Measurements from ENCODE around the gene RASA1.

The RASA1 gene

GRCh38 chr5:87408204-87408603 lies 140.5 kb downstream of the RASA1 start:
- DNase-seq = no peak

GRCh38 chr5:87410931-87411330 lies 143.2 kb downstream of the RASA1 start:
- DNase-seq = no peak

GRCh38 chr5:87411586-87411972 lies 143.9 kb downstream of the RASA1 start:
- DNase-seq = no peak

DNA sequence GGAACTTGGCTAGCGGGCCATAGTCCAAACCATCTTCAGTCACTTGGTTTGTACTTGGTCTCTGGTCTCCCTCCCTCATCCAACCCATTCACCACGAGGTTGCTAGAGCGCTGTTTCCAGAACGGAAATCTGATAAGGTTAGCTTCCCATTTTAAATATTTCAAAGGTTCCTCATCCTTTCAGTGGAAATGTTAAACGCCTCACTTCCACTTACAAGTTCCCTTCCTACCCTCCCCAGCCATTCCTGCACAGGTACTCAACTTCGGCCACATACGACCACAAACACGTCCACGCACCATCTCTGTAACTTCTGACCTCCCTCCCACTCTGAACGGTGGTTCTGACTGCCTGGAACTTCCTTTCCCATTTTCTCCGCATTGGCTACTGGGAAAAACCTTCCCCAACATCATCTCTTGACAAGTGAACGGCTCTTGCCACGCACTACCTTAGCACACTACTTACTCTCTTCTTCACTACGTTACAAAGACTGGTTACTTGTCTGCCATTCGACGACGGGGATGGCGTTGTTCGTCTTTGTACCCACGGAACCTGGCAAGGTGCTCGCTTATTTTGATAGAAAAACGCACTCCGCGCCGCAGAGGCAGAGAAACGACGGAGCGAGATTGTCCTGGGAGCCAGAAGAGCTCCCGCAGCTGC lies 144.4 kb downstream of the RASA1 start:
- DNase-seq = no peak

GRCh38 chr5:87412630-87413342 lies 145.1 kb downstream of the RASA1 start, which contains the start of gene CCNH:
Gene CCNH, minus strand, starts transcription at chr5:87412930. Its CDS starts 136 bp downstream, at chr5:87412794.
- peak; percentile 84 for DNase-seq

GRCh38 chr5:87413343-87413645 lies 145.6 kb downstream of the RASA1 start:
- DNase-seq = no peak

DNA sequence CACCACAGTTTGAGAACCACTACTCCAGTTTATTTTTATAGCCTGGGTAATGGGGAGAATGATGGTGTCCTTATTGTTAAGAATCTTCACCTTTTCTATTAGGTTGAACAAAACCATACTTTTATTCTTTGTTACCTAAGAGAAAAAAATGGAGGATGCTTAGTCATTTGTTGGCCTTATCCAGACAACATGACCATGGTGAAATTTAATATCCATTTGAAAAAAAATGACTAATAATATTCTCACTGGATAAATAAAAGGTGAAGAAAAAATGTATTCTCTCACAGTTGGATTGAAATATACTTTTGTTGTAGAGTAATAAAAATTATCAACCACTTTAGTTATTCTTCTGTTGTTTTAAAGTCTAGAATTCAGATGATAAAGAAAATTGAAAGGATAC lies 150.8 kb downstream of the RASA1 start:
- no peak for DNase-seq

DNA sequence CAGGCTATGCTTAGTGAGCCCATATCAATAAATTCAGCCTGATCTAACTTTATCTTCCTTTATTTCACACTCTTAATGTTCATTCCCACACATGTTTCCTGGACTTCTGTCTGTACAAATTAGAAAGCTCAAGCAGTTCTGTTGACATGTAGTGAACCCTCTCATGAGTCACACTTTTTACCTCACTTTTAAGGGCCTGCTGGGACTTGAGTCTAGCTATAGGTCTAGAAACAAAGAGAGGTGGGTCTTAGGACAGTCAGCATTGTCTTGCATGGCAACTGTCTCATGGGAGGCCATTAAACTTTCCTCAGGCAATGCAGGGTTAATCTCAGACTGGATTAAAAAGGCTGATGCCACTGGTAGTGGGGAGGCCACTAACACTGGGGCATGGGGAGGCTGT lies 153.6 kb downstream of the RASA1 start:
- DNase-seq = no peak

- no peak for DNase-seq
Observed at GRCh38 chr5:87423755-87424154, 156.1 kb downstream of the RASA1 start.

DNA sequence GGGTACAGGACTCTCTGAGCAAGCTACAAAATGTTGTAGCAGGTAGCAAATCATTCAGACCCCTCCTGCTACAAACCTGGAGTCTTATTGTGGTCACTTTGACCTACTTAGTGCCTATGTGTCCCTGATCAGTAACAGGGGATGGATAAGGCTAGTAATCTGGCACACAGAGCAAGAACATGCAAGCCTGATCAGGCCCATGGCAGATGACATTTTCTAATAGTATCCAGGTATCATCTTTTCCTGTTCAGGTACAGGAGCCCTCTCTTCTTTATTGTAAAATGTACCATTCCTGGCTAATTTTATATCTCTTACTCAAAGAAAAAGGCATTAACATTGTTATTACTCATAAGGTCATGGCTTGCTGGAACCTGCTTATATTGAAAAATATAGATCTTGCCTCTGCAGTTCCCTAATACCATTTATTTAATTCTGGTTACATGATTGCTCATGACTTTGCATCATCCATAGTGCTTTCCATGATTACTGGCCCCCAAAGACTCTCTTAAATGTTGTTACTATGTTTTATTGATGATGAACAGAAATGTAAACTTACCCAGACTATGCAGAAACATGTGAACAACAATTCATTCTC lies 163.3 kb downstream of the RASA1 start:
- no peak for DNase-seq

DNA sequence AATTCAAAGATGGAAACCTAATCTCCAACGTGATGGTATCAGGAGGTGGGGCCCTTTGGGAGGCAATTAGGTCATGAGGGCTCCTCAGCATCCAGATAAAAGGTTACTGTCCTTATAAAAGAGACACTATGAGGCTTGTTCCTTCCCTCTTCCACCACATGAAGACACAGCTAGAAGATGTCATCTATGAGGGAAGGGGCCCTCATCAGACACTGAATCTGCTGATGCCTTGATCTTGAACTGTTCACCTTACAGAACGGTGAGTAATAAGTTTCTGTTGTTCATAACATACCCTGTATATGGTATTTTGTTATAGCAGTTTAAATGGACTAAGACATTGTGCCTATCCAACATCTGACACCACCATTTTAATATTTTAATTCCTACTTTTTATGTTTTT lies 164.8 kb downstream of the RASA1 start:
- no peak for DNase-seq

GRCh38 chr5:87433945-87434344 lies 166.3 kb downstream of the RASA1 start:
- no peak for DNase-seq

GRCh38 chr5:87434461-87434860 lies 166.8 kb downstream of the RASA1 start:
- no peak for DNase-seq

- DNase-seq = no peak
Observed at GRCh38 chr5:87435144-87435694, 167.5 kb downstream of the RASA1 start.

GRCh38 chr5:87437724-87438123 lies 170.0 kb downstream of the RASA1 start:
- no peak for DNase-seq

- DNase-seq = no peak
Observed at GRCh38 chr5:87438231-87438630, 170.5 kb downstream of the RASA1 start.
